Hepatocyte (in vitro differentiated cells): ENCODE measurements around the gene ZNF569.

Experiments
- EZH2 ChIP-seq: fragments of 200-600 bp; sonication (generic); IDR thresholded peaks from 2 replicates; pipeline ENCODE4 v1.6.1; 2016; ENCODE audit warnings: antibody characterized with exemption, mild to moderate bottlenecking, borderline replicate concordance
- TF ChIP-seq, protein P1 (sequence below): fragments of 200-600 bp; sonication (generic); IDR thresholded peaks from 2 replicates; pipeline ENCODE4 v1.5.1; 2016; ENCODE audit warnings: antibody characterized with exemption, mild to moderate bottlenecking; ENCODE audit not compliant: poor library complexity

DNA sequence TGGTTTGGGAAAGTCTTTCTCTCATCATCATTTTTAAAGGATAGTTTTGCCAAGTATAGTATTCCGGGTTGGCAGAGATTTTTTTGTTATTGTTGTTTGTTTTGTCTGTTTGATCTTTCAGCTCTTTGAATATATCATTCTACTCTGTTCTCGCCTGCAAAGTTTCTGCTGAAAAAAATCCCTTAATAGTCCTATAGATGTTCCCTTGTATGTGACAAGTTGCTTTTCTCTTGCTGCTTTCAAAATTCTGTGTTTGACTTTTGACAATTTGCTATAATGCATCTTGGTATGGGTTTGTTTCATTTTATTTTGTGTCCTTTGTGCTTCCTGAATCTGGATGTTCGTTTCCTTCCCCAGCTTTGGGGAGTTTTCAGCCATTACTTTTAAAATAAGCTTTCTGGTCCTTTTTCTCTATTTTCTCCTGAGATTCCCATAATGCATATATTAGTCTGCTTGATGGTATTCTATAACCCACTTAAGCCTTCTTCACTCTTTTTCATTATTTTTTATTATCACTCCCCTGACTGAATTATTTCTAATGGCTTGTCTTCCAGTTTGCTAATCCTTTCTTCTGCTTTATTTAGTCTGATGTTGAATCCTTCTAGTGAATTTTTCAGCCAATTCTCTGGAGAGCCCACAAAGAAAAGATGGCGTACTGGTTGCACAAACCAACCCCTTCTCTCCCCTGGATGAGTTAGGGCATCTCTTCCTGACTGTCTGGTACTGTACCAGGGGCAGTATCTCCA lies 14.6 kb downstream of the ZNF569 start:
- TF ChIP-seq, protein P1, sequence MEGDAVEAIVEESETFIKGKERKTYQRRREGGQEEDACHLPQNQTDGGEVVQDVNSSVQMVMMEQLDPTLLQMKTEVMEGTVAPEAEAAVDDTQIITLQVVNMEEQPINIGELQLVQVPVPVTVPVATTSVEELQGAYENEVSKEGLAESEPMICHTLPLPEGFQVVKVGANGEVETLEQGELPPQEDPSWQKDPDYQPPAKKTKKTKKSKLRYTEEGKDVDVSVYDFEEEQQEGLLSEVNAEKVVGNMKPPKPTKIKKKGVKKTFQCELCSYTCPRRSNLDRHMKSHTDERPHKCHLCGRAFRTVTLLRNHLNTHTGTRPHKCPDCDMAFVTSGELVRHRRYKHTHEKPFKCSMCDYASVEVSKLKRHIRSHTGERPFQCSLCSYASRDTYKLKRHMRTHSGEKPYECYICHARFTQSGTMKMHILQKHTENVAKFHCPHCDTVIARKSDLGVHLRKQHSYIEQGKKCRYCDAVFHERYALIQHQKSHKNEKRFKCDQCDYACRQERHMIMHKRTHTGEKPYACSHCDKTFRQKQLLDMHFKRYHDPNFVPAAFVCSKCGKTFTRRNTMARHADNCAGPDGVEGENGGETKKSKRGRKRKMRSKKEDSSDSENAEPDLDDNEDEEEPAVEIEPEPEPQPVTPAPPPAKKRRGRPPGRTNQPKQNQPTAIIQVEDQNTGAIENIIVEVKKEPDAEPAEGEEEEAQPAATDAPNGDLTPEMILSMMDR, result no peak
- TF ChIP-seq EZH2, result no peak
